B cell (primary cell): ENCODE data around the gene INPP5J. TPM values are rescaled to one million over a fixed set of nuclear protein-coding genes. Genes with fewer than 3 reads are reported as not detected.

Experiments
- ATAC-seq: fragments of 200-7000 bp; cut with Tn5 transposase; one replicate; pipeline ENCODE4 v1.10.0; 2021; ENCODE audit warnings: low read depth, mild to moderate bottlenecking, moderate number of reproducible peaks, moderate library complexity
- CTCF ChIA-PET: fragments of 350-600 bp; sonication (Branson Sonifier 250); formaldehyde crosslinking; loops from one replicate; lab custom pipeline; 2021; ENCODE audit warnings: antibody characterized with exemption, inconsistent platforms; lab: Charles Lee
- POLR2A ChIA-PET: fragments of 350-600 bp; sonication (Branson Sonifier 250); formaldehyde crosslinking; loops from one replicate; lab custom pipeline; 2021; ENCODE audit warnings: antibody characterized with exemption; lab: Charles Lee
- DNase-seq: peaks from one replicate; pipeline ENCODE4 v3.0.0; 2013
- H2AFZ ChIP-seq: 2 replicates; pipeline ENCODE4 v1.6.1; 2012; ENCODE audit warnings: mild to moderate bottlenecking, low read depth, low read length; ENCODE audit not compliant: insufficient read depth, poor library complexity, severe bottlenecking
- H3K27ac ChIP-seq, 2 donors: 1 replicate in 1 of 2; 2 replicates in 1 of 2; pipeline ENCODE4 v1.5.1; 2012 to 2013; ENCODE audit warnings: low read length in 2 of 2, mild to moderate bottlenecking in 2 of 2, moderate library complexity in 1 of 2
- H3K27me3 ChIP-seq, 4 experiments: fragments of 200-600 bp in 1 of 4; sonication (generic) in 1 of 4; replicated peaks in 1 of 4; 1 replicate in 2 of 4; 2 replicates in 2 of 4; pipeline versions ENCODE4 v1.6.1 to v1.7.0; 2013 to 2016; ENCODE audit warnings: low read length in 3 of 4, mild to moderate bottlenecking in 2 of 4, mixed read lengths in 1 of 4, moderate library complexity in 1 of 4; ENCODE audit not compliant: insufficient read depth in 4 of 4, control insufficient read depth in 3 of 4; ENCODE audit errors: control extremely low read depth in 1 of 4
- H3K36me3 ChIP-seq, 2 experiments: replicated peaks in 1 of 2; 1 replicate in 1 of 2; 2 replicates in 1 of 2; pipeline versions ENCODE4 v1.6.1 to v1.7.1; 2013; ENCODE audit warnings: low read length in 1 of 2; ENCODE audit not compliant: insufficient read depth in 2 of 2, control insufficient read depth in 1 of 2; ENCODE audit errors: control extremely low read depth in 1 of 2, extremely low read depth in 1 of 2
- H3K4me1 ChIP-seq, 2 donors: fragments of 200-600 bp in 1 of 2; sonication (generic) in 1 of 2; 1 replicate in 1 of 2; 2 replicates in 1 of 2; pipeline versions ENCODE4 v1.5.1 to v1.6.1; 2013 to 2017; ENCODE audit warnings: low read length in 2 of 2; ENCODE audit not compliant: control insufficient read depth in 2 of 2, insufficient read depth in 2 of 2
- H3K4me2 ChIP-seq: replicated peaks from 2 replicates; pipeline ENCODE3; 2012; ENCODE audit warnings: mild to moderate bottlenecking, low read depth, low read length; ENCODE audit not compliant: poor library complexity, severe bottlenecking
- H3K4me3 ChIP-seq, 5 experiments: fragments of 200-600 bp in 1 of 5; sonication (generic) in 1 of 5; 1 replicate in 3 of 5; 2 replicates in 2 of 5; pipeline versions ENCODE4 v1.5.1 to v1.7.0; 2011 to 2016; ENCODE audit warnings: low read length in 4 of 5, mild to moderate bottlenecking in 4 of 5, low read depth in 2 of 5, control low read depth in 1 of 5, moderate library complexity in 1 of 5; ENCODE audit not compliant: insufficient read depth in 1 of 5; ENCODE audit errors: control extremely low read depth in 1 of 5, extremely low read depth in 1 of 5
- H3K79me2 ChIP-seq: fragments of 200-600 bp; sonication (generic); one replicate; pipeline ENCODE4 v1.6.0; 2016; ENCODE audit warnings: low read length; ENCODE audit not compliant: control insufficient read depth, insufficient read depth
- H3K9ac ChIP-seq: fragments of 200-600 bp; sonication (generic); 2 replicates; pipeline ENCODE4 v1.6.1; 2017; ENCODE audit warnings: mild to moderate bottlenecking, low read length, moderate library complexity
- H3K9me3 ChIP-seq, 3 donors: one replicate each; pipeline versions ENCODE4 v1.6.1 to v1.7.1; 2013; ENCODE audit warnings: low read length in 2 of 3; ENCODE audit not compliant: control insufficient read depth in 2 of 3, insufficient read depth in 1 of 3; ENCODE audit errors: control extremely low read depth in 1 of 3
- H4K20me1 ChIP-seq: 2 replicates; pipeline ENCODE4 v1.6.0; 2012; ENCODE audit warnings: mild to moderate bottlenecking, low read length; ENCODE audit not compliant: insufficient read depth, control insufficient read depth, poor library complexity, severe bottlenecking
- H3K27ac Mint-ChIP-seq: one replicate; pipeline ENCODE4 v1.8.0; 2021; ENCODE audit warnings: mixed read lengths
- H3K27me3 Mint-ChIP-seq: one replicate; pipeline ENCODE4 v1.8.0; 2021; ENCODE audit warnings: mixed read lengths
- H3K4me1 Mint-ChIP-seq: one replicate; pipeline ENCODE4 v1.8.0; 2021; ENCODE audit warnings: mixed read lengths
- H3K4me3 Mint-ChIP-seq: one replicate; pipeline ENCODE4 v1.8.0; 2021; ENCODE audit warnings: mixed read lengths
- H3K9me3 Mint-ChIP-seq: one replicate; pipeline ENCODE4 v1.8.0; 2022; ENCODE audit warnings: mixed read lengths; ENCODE audit not compliant: insufficient read depth
- CTCF ChIP-seq: fragments of 200-600 bp; IDR thresholded peaks from one replicate; pipeline ENCODE4 v1.8.0; 2022; ENCODE audit warnings: antibody characterized with exemption, mild to moderate bottlenecking
- EZH2 ChIP-seq: IDR thresholded peaks from 2 replicates; pipeline ENCODE4 v1.6.1; 2012; ENCODE audit warnings: borderline replicate concordance, low read depth, mild to moderate bottlenecking, moderate library complexity, low read length; ENCODE audit not compliant: insufficient read depth, poor library complexity, severe bottlenecking
- WGBS: methylation state at CpG from one replicate; pipeline ENCODE4 v1.1.5; 2013; ENCODE audit warnings: missing lambda C conversion rate; ENCODE audit not compliant: insufficient coverage; 5-methylcytosine and 5-hydroxymethylcytosine counted together
- intact Hi-C: fragments of 100-400 bp; cut with micrococcal nuclease; formaldehyde crosslinking; loops from one replicate; pipeline ENCODE4 v1.10.0; 2022
- polyA plus RNA-seq: library from polyadenylated mRNA; depleted of rRNA; stranded (reverse); fragments of >200 nt; gene quantifications from 2 replicates; pipeline ENCODE4 v1.2.3, GENCODE V29; 2012
- total RNA-seq, 2 donors: library from RNA; stranded (reverse); fragments of 120-200 nt in 1 of 2; gene quantifications; 1 replicate in 1 of 2; 2 replicates in 1 of 2; pipeline versions ENCODE4 v1.2.3 to v1.2.4, GENCODE V29; 2013 to 2022

INPP5J gene
- total and polyA plus RNA-seq, 2 donors (not counting 1 experiment from before 2014, with no cell fraction given): 0.07 to 0.52 TPM

DNA sequence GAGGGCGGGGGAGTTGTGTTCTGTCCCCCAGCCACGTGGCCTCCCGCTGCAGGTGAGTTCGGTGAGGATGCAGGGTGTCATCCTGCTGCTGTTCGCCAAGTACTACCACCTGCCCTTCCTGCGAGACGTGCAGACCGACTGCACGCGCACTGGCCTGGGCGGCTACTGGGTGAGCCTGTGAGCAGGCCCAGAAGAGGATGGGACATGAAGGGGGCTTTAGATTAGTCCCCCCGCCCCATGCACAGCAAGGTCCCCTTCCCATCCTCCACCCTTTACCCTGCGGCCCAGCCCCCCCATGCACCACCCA, 4.1 kb downstream of the INPP5J start:
- 80% methylated on average over 7 of the region's 13 CpGs for WGBS
- Histone ChIP-seq H3K27ac (no peak overlapping the region), H3K9ac (no peak overlapping the region), H3K4me1 (peaks cover 5 to 12% of the 10 kb centered on the region in 2 donors), H3K79me2 (no peaks in the 10 kb centered on the region), H3K9me3 (peaks cover 0 to 9% (median 0%) of the 10 kb centered on the region in 3 donors), H3K4me2 (peak overlapping the region; percentile 43), H3K4me3 (no peak overlapping the region), H4K20me1 (no peaks in the 10 kb centered on the region), H3K36me3 (no peaks in the 10 kb centered on the region), H3K27me3 (peaks cover 0 to 14% (median 0%) of the 10 kb centered on the region in 4 experiments), H2AFZ (no peak overlapping the region)
- Mint-ChIP-seq H3K9me3 (no peaks in the 10 kb centered on the region), H3K27ac (no peak overlapping the region), H3K27me3 (no peaks in the 10 kb centered on the region), H3K4me1 (peaks cover 6% of the 10 kb centered on the region), H3K4me3 (no peak overlapping the region)
- ChIA-PET CTCF (no interaction called here), POLR2A (no interaction called here)
- DNase-seq: no peak
- ATAC-seq: no peak
- no peak for TF ChIP-seq EZH2
- TF ChIP-seq CTCF: no peak
- intact Hi-C loops: no loop called here

GRCh38 chr22:31127181-31127772, 4.5 kb downstream of the INPP5J start:
- 40% methylated on average over 18 of the region's 19 CpGs for WGBS
- peaks cover 5 to 12% of the 10 kb centered on the region in 2 donors for H3K4me1 ChIP-seq
- no peak overlapping the region for H3K9ac ChIP-seq
- peak overlapping the region; percentile 22 for H2AFZ ChIP-seq
- no peak overlapping the region for H3K4me3 Mint-ChIP-seq
- CTCF ChIA-PET: no interaction called here
- TF ChIP-seq EZH2: no peak
- no peak for TF ChIP-seq CTCF
- ATAC-seq (no peak), DNase-seq (no peak)
- H3K36me3 ChIP-seq: no peaks in the 10 kb centered on the region
- peak overlapping the region; percentile 43 for H3K4me2 ChIP-seq
- peaks cover 0 to 9% (median 0%) of the 10 kb centered on the region in 3 donors for H3K9me3 ChIP-seq
- no peak overlapping the region for H3K27ac Mint-ChIP-seq
- H3K27me3 ChIP-seq: peaks cover 0 to 14% (median 0%) of the 10 kb centered on the region in 4 experiments
- intact Hi-C loops: no loop called here
- no peak overlapping the region for H3K27ac ChIP-seq
- H3K9me3 Mint-ChIP-seq: no peaks in the 10 kb centered on the region
- no peaks in the 10 kb centered on the region for H3K27me3 Mint-ChIP-seq
- H4K20me1 ChIP-seq: no peaks in the 10 kb centered on the region
- no peaks in the 10 kb centered on the region for H3K79me2 ChIP-seq
- H3K4me1 Mint-ChIP-seq: peaks cover 6% of the 10 kb centered on the region
- no peak overlapping the region for H3K4me3 ChIP-seq
- POLR2A ChIA-PET: no interaction called here
